ENCODE measurements around the gene UEVLD.

DNA sequence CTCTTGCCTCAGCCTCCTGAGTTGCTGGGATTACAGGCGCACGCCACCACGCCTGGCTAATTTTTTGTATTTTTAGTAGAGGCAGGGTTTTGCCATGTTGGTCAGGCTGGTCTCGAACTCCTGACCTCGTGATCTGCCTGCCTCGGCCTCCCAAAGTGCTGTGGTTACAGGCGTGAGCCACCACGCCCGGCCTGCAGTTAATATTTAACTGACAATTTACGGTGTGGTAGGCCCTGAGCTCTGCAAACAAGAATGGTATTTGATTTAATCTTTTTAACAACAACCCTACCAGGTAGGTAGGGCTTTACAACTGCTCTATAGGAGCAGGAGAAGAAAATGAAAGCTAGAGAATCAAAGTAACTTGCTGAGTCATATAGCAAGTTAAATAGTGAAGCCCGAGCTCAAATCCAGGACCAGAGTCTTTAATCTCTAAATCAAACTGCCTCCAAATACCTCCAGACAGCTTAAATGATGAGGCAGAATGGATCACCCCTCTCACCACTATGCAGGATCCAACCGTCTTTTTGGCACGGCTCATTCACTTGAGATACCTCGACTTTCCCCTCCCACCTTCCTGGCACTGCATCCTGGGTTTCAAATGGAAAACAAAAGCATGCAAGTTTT lies 9.4 kb downstream of the UEVLD start:
- TF ChIP-seq, protein P1, sequence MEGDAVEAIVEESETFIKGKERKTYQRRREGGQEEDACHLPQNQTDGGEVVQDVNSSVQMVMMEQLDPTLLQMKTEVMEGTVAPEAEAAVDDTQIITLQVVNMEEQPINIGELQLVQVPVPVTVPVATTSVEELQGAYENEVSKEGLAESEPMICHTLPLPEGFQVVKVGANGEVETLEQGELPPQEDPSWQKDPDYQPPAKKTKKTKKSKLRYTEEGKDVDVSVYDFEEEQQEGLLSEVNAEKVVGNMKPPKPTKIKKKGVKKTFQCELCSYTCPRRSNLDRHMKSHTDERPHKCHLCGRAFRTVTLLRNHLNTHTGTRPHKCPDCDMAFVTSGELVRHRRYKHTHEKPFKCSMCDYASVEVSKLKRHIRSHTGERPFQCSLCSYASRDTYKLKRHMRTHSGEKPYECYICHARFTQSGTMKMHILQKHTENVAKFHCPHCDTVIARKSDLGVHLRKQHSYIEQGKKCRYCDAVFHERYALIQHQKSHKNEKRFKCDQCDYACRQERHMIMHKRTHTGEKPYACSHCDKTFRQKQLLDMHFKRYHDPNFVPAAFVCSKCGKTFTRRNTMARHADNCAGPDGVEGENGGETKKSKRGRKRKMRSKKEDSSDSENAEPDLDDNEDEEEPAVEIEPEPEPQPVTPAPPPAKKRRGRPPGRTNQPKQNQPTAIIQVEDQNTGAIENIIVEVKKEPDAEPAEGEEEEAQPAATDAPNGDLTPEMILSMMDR (IDR thresholded peaks at IDR 0.05), result no peak
- no peak for TF ChIP-seq POLR2A (IDR thresholded peaks at IDR 0.05)

Data from Peyer's patch (tissue), 4 donors.